GM18511 (cell line): ENCODE measurements around the gene NLK.
"Not testable (repeated sequence)": the region's sequence is repeated elsewhere in the genome, so short reads cannot be mapped to it uniquely, and the experiment has no call there.

Experiments used
- ATAC-seq: cut with Tn5 transposase; IDR thresholded peaks from one replicate; pipeline ENCODE4 v1.9.1; 2021; ENCODE audit warnings: mild to moderate bottlenecking, moderate library complexity; ENCODE audit not compliant: unreplicated experiment

NLK gene

GRCh38 chr17:28187931-28188330, 145.5 kb downstream of the NLK start:
- no peak for ATAC-seq

GRCh38 chr17:28188841-28189263, 146.4 kb downstream of the NLK start:
- ATAC-seq: no peak

- ATAC-seq: no peak
Observed at GRCh38 chr17:28189667-28190066, 147.2 kb downstream of the NLK start.

- no peak for ATAC-seq
Observed at GRCh38 chr17:28191018-28191417, 148.5 kb downstream of the NLK start.

- ATAC-seq: no peak
Observed at GRCh38 chr17:28193241-28193640, 150.8 kb downstream of the NLK start.

- no peak for ATAC-seq
Observed at GRCh38 chr17:28194382-28194781, 151.9 kb downstream of the NLK start.

GRCh38 chr17:28196636-28197035, 154.2 kb downstream of the NLK start:
- no peak for ATAC-seq

- no peak for ATAC-seq
Observed at GRCh38 chr17:28199115-28199514, 156.6 kb downstream of the NLK start.

GRCh38 chr17:28199728-28200127, 157.3 kb downstream of the NLK start:
- ATAC-seq: no peak

- ATAC-seq: no peak
Observed at GRCh38 chr17:28201315-28201714, 158.8 kb downstream of the NLK start.

GRCh38 chr17:28204244-28204643, 161.8 kb downstream of the NLK start:
- no peak for ATAC-seq

GRCh38 chr17:28204751-28205150, 162.3 kb downstream of the NLK start:
- ATAC-seq: no peak

- ATAC-seq: no peak
Observed at GRCh38 chr17:28206292-28206691, 163.8 kb downstream of the NLK start.

- ATAC-seq: no peak
Observed at GRCh38 chr17:28211811-28212210, 169.3 kb downstream of the NLK start.

- not testable (repeated sequence) for ATAC-seq
Observed at GRCh38 chr17:28213578-28213977, 171.1 kb downstream of the NLK start.

- ATAC-seq: no peak
Observed at GRCh38 chr17:28216052-28216451, 173.6 kb downstream of the NLK start.

GRCh38 chr17:28216528-28216927, 174.1 kb downstream of the NLK start:
- no peak for ATAC-seq

- ATAC-seq: no peak
Observed at GRCh38 chr17:28219771-28220170, 177.3 kb downstream of the NLK start.

- no peak for ATAC-seq
Observed at GRCh38 chr17:28221751-28222414, 179.4 kb downstream of the NLK start.

- ATAC-seq: no peak
Observed at GRCh38 chr17:28225271-28225670, 182.8 kb downstream of the NLK start.

- no peak for ATAC-seq
Observed at GRCh38 chr17:28225867-28226266, 183.4 kb downstream of the NLK start.

- ATAC-seq: no peak
Observed at GRCh38 chr17:28226563-28227315, 184.3 kb downstream of the NLK start.
